Hepatocyte (in vitro differentiated cells): Measurements from ENCODE around the gene CALML6.

Experiments
- EZH2 ChIP-seq: fragments of 200-600 bp; sonication (generic); IDR thresholded peaks from 2 replicates; pipeline ENCODE4 v1.6.1; 2016; ENCODE audit warnings: antibody characterized with exemption, mild to moderate bottlenecking, borderline replicate concordance
- EZH2phosphoT487 ChIP-seq: fragments of 200-600 bp; sonication (generic); IDR thresholded peaks from one replicate; pipeline ENCODE4 v1.6.1; 2018; ENCODE audit warnings: antibody characterized with exemption, mild to moderate bottlenecking, low read depth, moderate library complexity; ENCODE audit not compliant: unreplicated experiment, severe bottlenecking

DNA sequence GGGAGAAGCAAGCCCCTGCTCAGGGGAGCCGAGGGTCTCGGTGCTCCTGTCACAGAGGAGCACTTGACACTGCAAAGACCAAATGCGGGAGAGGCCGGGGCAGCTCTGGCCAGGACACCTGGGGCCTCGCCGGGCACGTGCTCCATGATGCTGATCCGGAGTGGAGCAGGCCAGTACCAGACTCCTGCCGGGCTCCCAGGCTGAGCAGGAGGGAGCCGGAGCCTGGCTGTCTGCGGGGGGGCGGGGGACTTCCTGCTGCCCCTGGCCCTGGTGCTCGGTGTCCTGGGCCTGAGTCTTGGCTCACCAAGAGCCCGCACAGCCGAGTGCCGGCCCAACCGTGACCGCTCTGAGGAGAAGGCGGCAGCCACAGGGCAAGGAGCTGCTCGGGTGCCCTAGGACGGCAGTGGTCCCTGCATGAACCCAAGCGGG is 42.5 kb downstream of the CALML6 start:
- TF ChIP-seq EZH2 (no peak), EZH2phosphoT487 (no peak)
